ENCODE results near the gene RHAG. TPM values are rescaled to one million over a fixed set of nuclear protein-coding genes. Genes with fewer than 3 reads are reported as not detected.
"Not testable (repeated sequence)": the region's sequence is repeated elsewhere in the genome, so short reads cannot be mapped to it uniquely, and the experiment has no call there.

The RHAG gene
- total RNA-seq, 2 experiments from 2014 or later: not detected

DNA sequence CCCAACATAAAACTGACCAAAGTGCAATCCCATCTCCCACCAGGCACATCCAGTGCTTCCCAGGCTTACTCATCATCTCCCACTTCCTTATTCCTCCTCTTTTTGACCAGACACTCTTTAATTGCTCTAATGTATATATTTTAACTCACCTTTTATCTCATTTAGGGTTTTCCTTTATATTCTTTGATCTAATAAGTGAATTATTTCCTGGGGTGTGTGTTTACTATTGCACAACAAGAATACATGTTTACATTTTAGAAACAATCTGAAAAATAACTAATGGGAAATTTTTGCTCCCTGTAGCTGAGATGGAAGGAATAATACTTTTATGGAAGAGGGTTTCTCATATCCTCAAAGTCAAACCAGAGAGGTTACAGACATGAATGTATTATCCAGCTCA is 18.4 kb downstream of the RHAG start:
- Mint-ChIP-seq H3K4me1 (ENCODE audit: low read depth) (no peaks in the 10 kb centered on the region), H3K27me3 (peaks cover 3% of the 10 kb centered on the region), H3K36me3 (ENCODE audit: low read depth) (no peaks in the 10 kb centered on the region), H3K9me3 (peaks cover 2% of the 10 kb centered on the region), H3K27ac (no peak overlapping the region), H3K4me3 (no peak overlapping the region)
- Histone ChIP-seq H3K27ac (ENCODE audit: low read depth in 1 of 2, low read length in 2 of 2) (no peak overlapping the region), H3K4me1 (ENCODE audit: insufficient read depth, low read length) (no peaks in the 10 kb centered on the region), H3K27me3 (ENCODE audit: control insufficient read depth in 1 of 2, insufficient read depth in 2 of 2, low read length in 2 of 2) (no peaks in the 10 kb centered on the region), H3K4me3 (ENCODE audit: low read length) (no peak overlapping the region), H3K9me3 (ENCODE audit: control insufficient read depth in 1 of 2, insufficient read depth in 1 of 2, low read length in 2 of 2) (no peaks in the 10 kb centered on the region), H3K36me3 (ENCODE audit: insufficient read depth, low read length) (no peaks in the 10 kb centered on the region)
- intact Hi-C loops (cut with DNase I, micrococcal nuclease): no loop called here
- ATAC-seq (ENCODE audit: poor library complexity) (no peak), DNase-seq (no peak)
- TF ChIP-seq, protein P1, sequence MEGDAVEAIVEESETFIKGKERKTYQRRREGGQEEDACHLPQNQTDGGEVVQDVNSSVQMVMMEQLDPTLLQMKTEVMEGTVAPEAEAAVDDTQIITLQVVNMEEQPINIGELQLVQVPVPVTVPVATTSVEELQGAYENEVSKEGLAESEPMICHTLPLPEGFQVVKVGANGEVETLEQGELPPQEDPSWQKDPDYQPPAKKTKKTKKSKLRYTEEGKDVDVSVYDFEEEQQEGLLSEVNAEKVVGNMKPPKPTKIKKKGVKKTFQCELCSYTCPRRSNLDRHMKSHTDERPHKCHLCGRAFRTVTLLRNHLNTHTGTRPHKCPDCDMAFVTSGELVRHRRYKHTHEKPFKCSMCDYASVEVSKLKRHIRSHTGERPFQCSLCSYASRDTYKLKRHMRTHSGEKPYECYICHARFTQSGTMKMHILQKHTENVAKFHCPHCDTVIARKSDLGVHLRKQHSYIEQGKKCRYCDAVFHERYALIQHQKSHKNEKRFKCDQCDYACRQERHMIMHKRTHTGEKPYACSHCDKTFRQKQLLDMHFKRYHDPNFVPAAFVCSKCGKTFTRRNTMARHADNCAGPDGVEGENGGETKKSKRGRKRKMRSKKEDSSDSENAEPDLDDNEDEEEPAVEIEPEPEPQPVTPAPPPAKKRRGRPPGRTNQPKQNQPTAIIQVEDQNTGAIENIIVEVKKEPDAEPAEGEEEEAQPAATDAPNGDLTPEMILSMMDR (IDR thresholded peaks at IDR 0.05): no peak
- POLR2A ChIA-PET: no interaction called here
- CTCF ChIA-PET: no interaction called here

DNA sequence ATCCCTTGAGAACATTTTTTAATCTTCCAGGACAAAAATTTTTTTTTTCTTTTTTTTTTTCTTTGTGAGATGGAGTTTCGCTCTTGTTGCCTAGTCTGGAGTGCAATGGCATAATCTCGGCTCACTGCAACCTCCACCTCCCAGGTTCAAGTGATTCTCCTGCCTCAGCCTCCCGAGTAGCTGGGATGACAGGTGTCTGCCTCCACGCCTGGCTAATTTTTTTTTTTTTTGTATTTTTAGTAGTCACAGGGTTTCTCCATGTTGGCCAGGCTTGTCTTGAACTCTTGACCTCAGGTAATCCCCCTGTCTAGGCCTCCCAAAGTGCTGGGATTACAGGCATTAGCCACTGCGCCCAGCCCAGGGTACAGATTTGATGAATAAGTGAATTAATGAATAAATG is 22.5 kb downstream of the RHAG start:
- H3K9me3 ChIP-seq (ENCODE audit: control insufficient read depth in 1 of 2, insufficient read depth in 1 of 2, low read length in 2 of 2); H3K36me3 Mint-ChIP-seq (ENCODE audit: low read depth); H3K27ac ChIP-seq (ENCODE audit: low read depth in 1 of 2, low read length in 2 of 2); intact Hi-C loops (cut with DNase I, micrococcal nuclease); H3K4me3 Mint-ChIP-seq; CTCF ChIA-PET; H3K4me3 ChIP-seq (ENCODE audit: low read length); DNase-seq; H3K4me1 Mint-ChIP-seq (ENCODE audit: low read depth); H3K27ac Mint-ChIP-seq; POLR2A ChIA-PET; H3K36me3 ChIP-seq (ENCODE audit: insufficient read depth, low read length); H3K4me1 ChIP-seq (ENCODE audit: insufficient read depth, low read length); H3K9me3 Mint-ChIP-seq; H3K27me3 ChIP-seq (ENCODE audit: control insufficient read depth in 1 of 2, insufficient read depth in 2 of 2, low read length in 2 of 2); ATAC-seq (ENCODE audit: poor library complexity): not testable (repeated sequence)
- H3K27me3 Mint-ChIP-seq: peaks cover 19% of the 10 kb centered on the region

DNA sequence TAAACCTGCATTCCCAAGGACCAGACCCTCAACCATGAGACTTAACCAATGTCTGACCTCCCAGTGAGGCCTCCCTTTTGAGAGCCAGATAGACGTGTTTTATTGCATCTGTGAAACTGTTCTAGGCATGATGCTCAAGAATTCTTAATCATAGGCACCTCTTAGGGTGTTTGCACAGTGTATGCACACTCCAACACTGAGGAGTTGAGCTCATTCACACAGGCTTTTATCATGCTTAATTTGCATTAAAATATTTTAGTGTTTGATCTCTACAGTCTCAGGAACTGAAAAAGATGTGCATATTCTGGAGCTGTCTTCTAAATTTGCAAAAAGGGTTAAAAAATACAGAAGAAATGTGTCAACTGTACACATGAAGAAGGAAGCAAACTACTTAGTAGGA is 27.4 kb downstream of the RHAG start:
- intact Hi-C loops (cut with DNase I, micrococcal nuclease): no loop called here
- TF ChIP-seq, protein P1 (IDR thresholded peaks at IDR 0.05): no peak
- ChIA-PET POLR2A (no interaction called here), CTCF (no interaction called here)
- ATAC-seq (ENCODE audit: poor library complexity) (no peak), DNase-seq (no peak)
- Mint-ChIP-seq H3K4me3 (no peak overlapping the region), H3K27me3 (peaks cover 18% of the 10 kb centered on the region), H3K36me3 (ENCODE audit: low read depth) (no peaks in the 10 kb centered on the region), H3K4me1 (ENCODE audit: low read depth) (no peaks in the 10 kb centered on the region), H3K27ac (no peak overlapping the region), H3K9me3 (no peaks in the 10 kb centered on the region)
- Histone ChIP-seq H3K36me3 (ENCODE audit: insufficient read depth, low read length) (no peaks in the 10 kb centered on the region), H3K4me1 (ENCODE audit: insufficient read depth, low read length) (no peaks in the 10 kb centered on the region), H3K4me3 (ENCODE audit: low read length) (no peak overlapping the region), H3K27me3 (ENCODE audit: control insufficient read depth in 1 of 2, insufficient read depth in 2 of 2, low read length in 2 of 2) (no peaks in the 10 kb centered on the region), H3K9me3 (ENCODE audit: control insufficient read depth in 1 of 2, insufficient read depth in 1 of 2, low read length in 2 of 2) (no peaks in the 10 kb centered on the region), H3K27ac (ENCODE audit: low read depth in 1 of 2, low read length in 2 of 2) (no peak overlapping the region)

DNA sequence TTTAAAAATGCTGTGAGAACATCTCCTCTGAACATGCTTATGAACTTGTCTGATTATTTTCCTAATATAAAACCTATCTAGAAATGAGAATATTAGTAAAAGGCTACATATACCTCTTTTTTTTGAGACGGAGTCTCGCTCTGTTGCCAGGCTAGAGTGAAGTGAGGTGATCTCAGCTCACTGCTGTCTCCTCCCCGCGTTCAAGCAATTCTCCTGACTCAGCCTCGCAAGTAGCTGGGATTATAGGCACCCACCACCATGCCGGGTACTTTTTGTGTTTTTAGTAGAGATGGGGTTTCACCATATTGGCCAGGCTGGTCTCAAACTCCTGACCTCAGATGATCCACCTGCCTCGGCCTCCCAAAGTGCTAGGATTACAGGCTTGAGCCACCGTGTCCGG is 28.4 kb downstream of the RHAG start:
- H3K9me3 Mint-ChIP-seq; H3K27ac ChIP-seq (ENCODE audit: low read depth in 1 of 2, low read length in 2 of 2); DNase-seq; H3K36me3 ChIP-seq (ENCODE audit: insufficient read depth, low read length); H3K4me1 ChIP-seq (ENCODE audit: insufficient read depth, low read length); H3K4me3 Mint-ChIP-seq; H3K4me3 ChIP-seq (ENCODE audit: low read length); H3K36me3 Mint-ChIP-seq (ENCODE audit: low read depth); ATAC-seq (ENCODE audit: poor library complexity); CTCF ChIA-PET; H3K27ac Mint-ChIP-seq; H3K9me3 ChIP-seq (ENCODE audit: control insufficient read depth in 1 of 2, insufficient read depth in 1 of 2, low read length in 2 of 2); POLR2A ChIA-PET; H3K4me1 Mint-ChIP-seq (ENCODE audit: low read depth); H3K27me3 ChIP-seq (ENCODE audit: control insufficient read depth in 1 of 2, insufficient read depth in 2 of 2, low read length in 2 of 2); intact Hi-C loops (cut with DNase I, micrococcal nuclease): not testable (repeated sequence)
- H3K27me3 Mint-ChIP-seq: peaks cover 18% of the 10 kb centered on the region
